Small intestine (tissue), 7 donors: ENCODE results near the gene AP3D1. TPM values are rescaled to one million over a fixed set of nuclear protein-coding genes. Genes with fewer than 3 reads are reported as not detected.

ENCODE experiments used
- DNase-seq, 2 donors: peaks; one replicate each; pipeline versions ENCODE4 v3.0.0 to v3.0.0-alpha.2; 2013
- FAIRE-seq: peaks from 2 replicates; lab custom pipeline; 2012; peaks lifted over from hg19 to GRCh38; lab: Jason Lieb, UNC
- H3K27ac ChIP-seq, 3 donors: one replicate each; pipeline ENCODE4 v1.5.1; 2013; ENCODE audit warnings: low read length in 2 of 3, mild to moderate bottlenecking in 2 of 3, control low read depth in 1 of 3, inconsistent platforms in 1 of 3, low read depth in 1 of 3, moderate library complexity in 1 of 3
- H3K27me3 ChIP-seq, 3 donors: one replicate each; pipeline ENCODE4 v1.6.1; 2013; ENCODE audit warnings: low read length in 3 of 3, inconsistent platforms in 1 of 3; ENCODE audit not compliant: control insufficient read depth in 3 of 3, insufficient read depth in 3 of 3
- H3K36me3 ChIP-seq, 3 donors: one replicate each; pipeline ENCODE4 v1.6.1; 2013; ENCODE audit warnings: low read length in 3 of 3, inconsistent platforms in 1 of 3, low read depth in 1 of 3, mild to moderate bottlenecking in 1 of 3, moderate library complexity in 1 of 3; ENCODE audit not compliant: control insufficient read depth in 3 of 3, insufficient read depth in 2 of 3
- H3K4me1 ChIP-seq, 3 donors: one replicate each; pipeline ENCODE4 v1.6.1; 2013; ENCODE audit warnings: low read length in 2 of 3, inconsistent platforms in 1 of 3, low read depth in 1 of 3, mild to moderate bottlenecking in 1 of 3, moderate library complexity in 1 of 3; ENCODE audit not compliant: control insufficient read depth in 3 of 3, insufficient read depth in 2 of 3
- H3K4me3 ChIP-seq, 3 donors: one replicate each; pipeline ENCODE4 v1.5.1; 2013; ENCODE audit warnings: low read length in 3 of 3, control low read depth in 1 of 3, inconsistent platforms in 1 of 3, low read depth in 1 of 3, mild to moderate bottlenecking in 1 of 3, moderate library complexity in 1 of 3
- H3K9me3 ChIP-seq, 2 donors: one replicate each; pipeline ENCODE4 v1.6.1; 2013; ENCODE audit warnings: low read depth in 1 of 2, low read length in 1 of 2; ENCODE audit not compliant: control insufficient read depth in 2 of 2, insufficient read depth in 1 of 2
- WGBS, 3 donors: extraction: QIAGEN DNeasy Blood & Tissue Kit; methylation state at CpG; one replicate each; pipeline ENCODE4 v1.1.7; 2013; 5-methylcytosine and 5-hydroxymethylcytosine counted together
- polyA plus RNA-seq, 4 donors: library from polyadenylated mRNA; stranded (reverse) in 3 of 4; unstranded in 1 of 4; fragments of 200-250 nt in 3 of 4; fragments of 120-200 nt in 1 of 4; gene quantifications; one replicate each; pipeline versions ENCODE4 v1.2.1 to v1.2.3, GENCODE V29; 2013
- donor health status: healthy with polysubstance abuse.
- donor health status: control.
- donor health status: control.
- donor health status: Bipolar disorder and iron deficiency.
- donor health status: healthy.

Gene AP3D1
- polyA plus RNA-seq, 4 donors: 68.1 to 106 (median 89.9) TPM

DNA sequence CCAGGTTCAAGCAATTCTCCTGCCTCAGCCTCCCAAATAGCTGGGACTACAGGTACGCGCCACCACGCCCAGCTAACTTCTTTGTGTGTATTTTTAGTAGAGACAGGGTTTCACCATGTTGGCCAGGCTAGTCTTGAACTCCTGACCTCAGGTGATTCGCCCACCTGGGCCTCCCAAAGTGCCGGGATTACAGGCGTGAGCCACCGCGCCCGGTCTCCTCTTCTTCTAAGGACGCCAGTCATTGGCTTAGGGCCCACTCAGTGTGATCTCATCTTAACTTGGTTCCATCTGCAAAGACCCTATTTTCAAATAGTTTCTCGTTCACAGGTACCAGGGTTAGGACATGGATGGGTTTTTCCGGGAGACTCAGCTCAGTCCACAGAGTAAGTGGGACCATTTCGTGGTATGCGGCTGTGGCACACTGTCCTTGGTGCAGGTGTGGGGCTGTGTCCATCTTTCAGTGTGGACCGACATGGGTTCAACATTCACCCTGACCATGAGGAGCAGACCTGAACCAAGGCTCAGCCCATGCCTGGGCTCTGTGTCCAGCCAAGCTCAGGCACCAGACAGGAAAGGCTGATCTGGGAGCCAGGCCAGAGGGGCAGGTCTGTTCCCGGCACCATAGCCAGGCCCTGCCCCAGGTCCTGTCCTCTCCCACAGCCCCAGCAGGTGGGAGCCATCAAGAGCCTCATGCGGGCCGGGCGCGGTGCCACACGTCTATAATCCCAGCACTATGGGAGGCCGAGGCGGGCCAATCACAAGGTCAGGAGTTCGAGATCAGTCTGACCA lies 97.6 kb downstream of the AP3D1 start:
- peaks cover 0 to 12% (median 0%) of the 10 kb centered on the region in 3 donors for H3K36me3 ChIP-seq
- no peaks in the 10 kb centered on the region for H3K27me3 ChIP-seq
- no peaks in the 10 kb centered on the region for H3K9me3 ChIP-seq
- H3K4me1 ChIP-seq: peaks cover 5 to 46% (median 8%) of the 10 kb centered on the region in 3 donors
- DNase-seq (no peak), FAIRE-seq (no peak)
- 71 to 75% (median 73%) methylated on average over 23 to 24 of the region's 24 CpGs for WGBS, 3 donors
- H3K4me3 ChIP-seq: no peak overlapping the region
- peak overlapping the region in 1 of 3 donors; percentile 11 for H3K27ac ChIP-seq

GRCh38 chr19:2051773-2052704 lies 99.3 kb downstream of the AP3D1 start:
- FAIRE-seq (no peak), DNase-seq (peak in 1 of 2 donors; percentile 56)
- WGBS, 3 donors: 18 to 37% (median 22%) methylated on average over 18 of the region's 18 CpGs
- Histone ChIP-seq H3K4me1 (peaks cover 6 to 54% (median 21%) of the 10 kb centered on the region in 3 donors), H3K4me3 (no peak overlapping the region), H3K27ac (peak overlapping the region; percentile 58 to 88 (median 69)), H3K27me3 (no peaks in the 10 kb centered on the region), H3K36me3 (peaks cover 0 to 29% (median 0%) of the 10 kb centered on the region in 3 donors), H3K9me3 (no peaks in the 10 kb centered on the region)

- H3K36me3 ChIP-seq: peaks cover 0 to 38% (median 0%) of the 10 kb centered on the region in 3 donors
- FAIRE-seq (no peak), DNase-seq (peak; percentile 89 to 95)
- H3K27ac ChIP-seq: peak within 1 kb of the TSS; percentile 88 to 93 (median 92)
- WGBS, 3 donors: 2 to 7% (median 3%) methylated on average over 24 to 93 of the region's 93 CpGs
- no peaks in the 10 kb centered on the region for H3K27me3 ChIP-seq
- peaks cover 8 to 47% (median 18%) of the 10 kb centered on the region in 3 donors for H3K4me1 ChIP-seq
- peak within 1 kb of the TSS; percentile 93 to 99 (median 94) for H3K4me3 ChIP-seq
- no peaks in the 10 kb centered on the region for H3K9me3 ChIP-seq
These were observed 100.2 kb downstream of the AP3D1 start, which contains the start of gene MKNK2 for GRCh38 chr19:2050991-2051772. Gene MKNK2, minus strand, starts transcription at chr19:2051244. Its CDS starts 393 bp downstream, at chr19:2050851.

Other genes with a start within 250 kb of the AP3D1 start
- gene ADAT3, start 246.2 kb downstream of the AP3D1 start, polyA plus RNA-seq: 10 to 100 TPM in 3 of 4 donors, 1 to 10 TPM in 1; 4.7 to 38.1 (median 23.1) TPM
- 10 to 100 TPM; 31.3 to 39.4 (median 36.0) TPM for gene SCAMP4, start 246.2 kb downstream of the AP3D1 start, polyA plus RNA-seq
- 10 to 100 TPM; 31.3 to 52.8 (median 42.0) TPM for gene CSNK1G2, start 210.4 kb downstream of the AP3D1 start, polyA plus RNA-seq
- 100 to 1,000 TPM in 1 of 4 donors, 10 to 100 TPM in 3; 32.7 to 101 (median 53.0) TPM for gene BTBD2, start 135.9 kb downstream of the AP3D1 start, polyA plus RNA-seq
- 100 to 1,000 TPM in 1 of 4 donors, 10 to 100 TPM in 3; 47.6 to 101 (median 88.9) TPM for gene MKNK2, start 100.3 kb downstream of the AP3D1 start, polyA plus RNA-seq
- 10 to 100 TPM in 3 of 4 donors, 1 to 10 TPM in 1; 7.6 to 18.3 (median 14.5) TPM for gene MOB3A, start 55.2 kb downstream of the AP3D1 start, polyA plus RNA-seq
- 1 to 10 TPM; 2.4 to 5.8 (median 4.2) TPM for gene IZUMO4, start 54.7 kb downstream of the AP3D1 start, polyA plus RNA-seq
- gene DOT1L, start 12.4 kb upstream of the AP3D1 start, polyA plus RNA-seq: 10 to 100 TPM; 15.1 to 22.8 (median 19.7) TPM
- gene PLEKHJ1, start 84.8 kb upstream of the AP3D1 start, polyA plus RNA-seq: 100 to 1,000 TPM; 118 to 307 (median 278) TPM
- gene SF3A2, start 85.3 kb upstream of the AP3D1 start, polyA plus RNA-seq: 10 to 100 TPM; 31.8 to 71.5 (median 40.3) TPM
- 1 to 10 TPM; 1.1 to 3.0 (median 2.0) TPM for gene AMH, start 97.8 kb upstream of the AP3D1 start, polyA plus RNA-seq
- 1 to 10 TPM in 3 of 4 donors, under 1 TPM in 1; 0.69 to 2.4 (median 1.6) TPM for gene JSRP1, start 104.9 kb upstream of the AP3D1 start, polyA plus RNA-seq
- under 1 TPM in 3 of 4 donors, not detected in 1; 0.25 to 0.54 (median 0.46) TPM for gene PEAK3, start 130.6 kb upstream of the AP3D1 start, polyA plus RNA-seq
- gene LINGO3, start 156.6 kb upstream of the AP3D1 start, polyA plus RNA-seq: under 1 TPM in 2 of 4 donors, not detected in 2; 0.13 to 0.56 TPM
- gene LSM7, start 177.0 kb upstream of the AP3D1 start, polyA plus RNA-seq: 100 to 1,000 TPM; 145 to 471 (median 283) TPM
- gene SPPL2B, start 177.1 kb upstream of the AP3D1 start, polyA plus RNA-seq: 100 to 1,000 TPM in 1 of 4 donors, 10 to 100 TPM in 3; 69.3 to 109 (median 78.2) TPM
- under 1 TPM in 2 of 4 donors, not detected in 2; 0.53 to 0.54 TPM for gene TMPRSS9, start 208.7 kb upstream of the AP3D1 start, polyA plus RNA-seq